Aorta (tissue), 5 donors: ENCODE data around the gene ABCA3. TPM values are rescaled to one million over a fixed set of nuclear protein-coding genes. Genes with fewer than 3 reads are reported as not detected.
"Not testable (repeated sequence)": the region's sequence is repeated elsewhere in the genome, so short reads cannot be mapped to it uniquely, and the experiment has no call there.

Experiments used
- ATAC-seq: fragments of 200-7000 bp; cut with Tn5 transposase; one replicate; pipeline ENCODE4 v1.9.1; 2022; ENCODE audit warnings: moderate library complexity; ENCODE audit not compliant: low FRiP score
- DNase-seq, 2 donors: peaks; one replicate each; pipeline ENCODE4 v3.0.0-alpha.2; 2020
- H3K27ac ChIP-seq, 2 donors: one replicate each; pipeline ENCODE4 v1.5.1; 2013; ENCODE audit warnings: low read length in 2 of 2, mild to moderate bottlenecking in 2 of 2, moderate library complexity in 2 of 2, control low read depth in 1 of 2, inconsistent platforms in 1 of 2, low read depth in 1 of 2
- H3K27me3 ChIP-seq, 2 donors: one replicate each; pipeline ENCODE4 v1.6.1; 2013; ENCODE audit warnings: control low read depth in 1 of 2, low read length in 1 of 2, mild to moderate bottlenecking in 1 of 2, moderate library complexity in 1 of 2; ENCODE audit not compliant: insufficient read depth in 2 of 2, control insufficient read depth in 1 of 2
- H3K36me3 ChIP-seq, 2 donors: one replicate each; pipeline ENCODE4 v1.6.1; 2013; ENCODE audit warnings: control low read depth in 1 of 2, low read length in 1 of 2, mild to moderate bottlenecking in 1 of 2; ENCODE audit not compliant: insufficient read depth in 2 of 2, control insufficient read depth in 1 of 2
- H3K4me1 ChIP-seq, 2 donors: one replicate each; pipeline ENCODE4 v1.6.1; 2013; ENCODE audit warnings: low read length in 2 of 2, control low read depth in 1 of 2, mild to moderate bottlenecking in 1 of 2, moderate library complexity in 1 of 2; ENCODE audit not compliant: insufficient read depth in 2 of 2, control insufficient read depth in 1 of 2
- H3K4me3 ChIP-seq, 2 donors: one replicate each; pipeline ENCODE4 v1.5.1; 2013; ENCODE audit warnings: low read length in 2 of 2, control low read depth in 1 of 2, mild to moderate bottlenecking in 1 of 2
- H3K9me3 ChIP-seq: one replicate; pipeline ENCODE4 v1.6.1; 2013; ENCODE audit warnings: mild to moderate bottlenecking, low read length; ENCODE audit not compliant: control insufficient read depth
- WGBS, 2 donors: extraction: QIAGEN DNeasy Blood & Tissue Kit; methylation state at CpG; one replicate each; pipeline ENCODE4 v1.1.7; 2013; 5-methylcytosine and 5-hydroxymethylcytosine counted together
- intact Hi-C, 2 donors: fragments of 100-400 bp; cut with DNase I; formaldehyde crosslinking; loops; one replicate each; pipeline versions ENCODE4 v1.14.2 to v1.15.0; 2022
- polyA plus RNA-seq, 2 donors: library from polyadenylated mRNA; stranded (reverse); fragments of 200-250 nt; gene quantifications; one replicate each; pipeline ENCODE4 v1.2.3, GENCODE V29; 2013
- total RNA-seq, 2 donors: library from RNA; stranded (reverse); fragmentation: NEBNext Ultra II Directional; extraction: Animal tissue kit (Norgen Biotek cat#: 25700); gene quantifications; one replicate each; pipeline ENCODE4 v1.2.1, GENCODE V29; 2021
- donor health status: healthy with polysubstance abuse.
- donor health status: Bipolar disorder and iron deficiency.
- donor health status: DM: no; HTN: no; CAD: no.
- donor health status: DM: no; HTN: no; CAD: no.
- donor health status: DM: yes; HTN: yes; CAD: no.

Gene ABCA3
- total and polyA plus RNA-seq, 4 donors, result 2.6 to 19.3 (median 9.7) TPM

- DNase-seq, H3K9me3 ChIP-seq, intact Hi-C loops, H3K4me3 ChIP-seq, H3K4me1 ChIP-seq, ATAC-seq, H3K27me3 ChIP-seq, H3K36me3 ChIP-seq, H3K27ac ChIP-seq: not testable (repeated sequence)
- 2 to 5% methylated on average over 6 to 11 of the region's 12 CpGs for WGBS, 2 donors
Measured at GRCh38 chr16:2266887-2267286, 73.6 kb downstream of the ABCA3 start.

- DNase-seq, H3K9me3 ChIP-seq, H3K4me1 ChIP-seq, ATAC-seq, intact Hi-C loops, H3K27ac ChIP-seq, H3K27me3 ChIP-seq, H3K4me3 ChIP-seq: not testable (repeated sequence)
- 80 to 81% methylated on average over 14 of the region's 14 CpGs for WGBS, 2 donors
- peaks cover 3 to 10% of the 10 kb centered on the region in 2 donors for H3K36me3 ChIP-seq
Measured at GRCh38 chr16:2263026-2263425, 77.5 kb downstream of the ABCA3 start.

- no peaks in the 10 kb centered on the region for H3K4me1 ChIP-seq
- DNase-seq (no peak), ATAC-seq (no peak)
- no peak overlapping the region for H3K4me3 ChIP-seq
- WGBS, 2 donors, result 92 to 94% methylated on average over 8 of the region's 8 CpGs
- no peak overlapping the region for H3K27ac ChIP-seq
- no peaks in the 10 kb centered on the region for H3K27me3 ChIP-seq
- intact Hi-C loops, result no loop called here
- peaks cover 7 to 16% of the 10 kb centered on the region in 2 donors for H3K36me3 ChIP-seq
- H3K9me3 ChIP-seq, result no peaks in the 10 kb centered on the region
Measured at GRCh38 chr16:2260250-2260649, 80.3 kb downstream of the ABCA3 start.

- H3K4me1 ChIP-seq, H3K4me3 ChIP-seq, H3K9me3 ChIP-seq, DNase-seq, H3K27ac ChIP-seq, H3K27me3 ChIP-seq, ATAC-seq: not testable (repeated sequence)
- peaks cover 9 to 16% of the 10 kb centered on the region in 2 donors for H3K36me3 ChIP-seq
- intact Hi-C loops, result loop anchor here in 1 of 2 donors (10.0 kb wide), 1 partner anchor 104 kb away; the partner anchor contains the start of gene TRAF7
- 93 to 94% methylated on average over 7 of the region's 7 CpGs for WGBS, 2 donors
Measured at GRCh38 chr16:2258530-2258929, 82.0 kb downstream of the ABCA3 start.

GRCh38 chr16:2257726-2258125 lies 82.8 kb downstream of the ABCA3 start:
- no peak for ATAC-seq

GRCh38 chr16:2256531-2257140 lies 83.9 kb downstream of the ABCA3 start:
- no peak for ATAC-seq
- no peaks in the 10 kb centered on the region for H3K9me3 ChIP-seq
- intact Hi-C loops, result loop anchor here in 1 of 2 donors (10.0 kb wide), 1 partner anchor 102 kb away; the partner anchor contains the start of gene TRAF7
- H3K27ac ChIP-seq, result no peak overlapping the region
- H3K4me3 ChIP-seq, result no peak overlapping the region
- WGBS, 2 donors, result 74 to 78% methylated on average over 12 of the region's 12 CpGs
- peaks cover 9 to 11% of the 10 kb centered on the region in 2 donors for H3K36me3 ChIP-seq
- no peaks in the 10 kb centered on the region for H3K27me3 ChIP-seq
- no peak for DNase-seq
- no peaks in the 10 kb centered on the region for H3K4me1 ChIP-seq

More at GRCh38 chr16:2257726-2258125, 82.8 kb downstream of the ABCA3 start:
- Histone ChIP-seq H3K36me3 (peaks cover 9 to 18% of the 10 kb centered on the region in 2 donors), H3K4me3 (no peak overlapping the region), H3K9me3 (no peaks in the 10 kb centered on the region), H3K4me1 (no peaks in the 10 kb centered on the region), H3K27ac (no peak overlapping the region), H3K27me3 (no peaks in the 10 kb centered on the region)
- WGBS, 2 donors, result 87 to 89% methylated on average over 6 of the region's 6 CpGs
- DNase-seq, result no peak
- intact Hi-C loops, result loop anchor here in 1 of 2 donors (10.0 kb wide), 1 partner anchor 103 kb away; the partner anchor contains the start of gene TRAF7

GRCh38 chr16:2253293-2253692 lies 87.2 kb downstream of the ABCA3 start:
- Histone ChIP-seq H3K27ac (no peak overlapping the region), H3K9me3 (no peaks in the 10 kb centered on the region), H3K36me3 (peaks cover 6 to 8% of the 10 kb centered on the region in 2 donors), H3K4me1 (no peaks in the 10 kb centered on the region), H3K27me3 (no peaks in the 10 kb centered on the region), H3K4me3 (no peak overlapping the region)
- 87 to 89% methylated on average over 11 of the region's 11 CpGs for WGBS, 2 donors
- ATAC-seq (no peak), DNase-seq (no peak)
- intact Hi-C loops, result loop anchor here in 1 of 2 donors (10.0 kb wide), 1 partner anchor 98 kb away; the partner anchor contains the start of gene TRAF7

GRCh38 chr16:2252806-2253148 lies 87.8 kb downstream of the ABCA3 start:
- H3K4me3 ChIP-seq, result no peak overlapping the region
- no peaks in the 10 kb centered on the region for H3K27me3 ChIP-seq
- no peaks in the 10 kb centered on the region for H3K9me3 ChIP-seq
- H3K36me3 ChIP-seq, result peaks cover 6 to 8% of the 10 kb centered on the region in 2 donors
- ATAC-seq (no peak), DNase-seq (no peak)
- no peak overlapping the region for H3K27ac ChIP-seq
- intact Hi-C loops, result loop anchor here in 1 of 2 donors (10.0 kb wide), 1 partner anchor 98 kb away; the partner anchor contains the start of gene TRAF7
- 95% methylated on average over 7 of the region's 7 CpGs for WGBS, 2 donors
- no peaks in the 10 kb centered on the region for H3K4me1 ChIP-seq
